Stomach smooth muscle (tissue), 2 donors: ENCODE measurements around the gene SYNPO.

Experiments
- H3K27ac ChIP-seq: one replicate; pipeline ENCODE4 v1.7.0; 2013; ENCODE audit warnings: mild to moderate bottlenecking, low read length, inconsistent platforms
- H3K27me3 ChIP-seq, 2 donors: one replicate each; pipeline ENCODE4 v1.7.0; 2013; ENCODE audit warnings: low read length in 2 of 2; ENCODE audit not compliant: insufficient read depth in 2 of 2, control insufficient read depth in 1 of 2
- H3K36me3 ChIP-seq, 2 donors: one replicate each; pipeline ENCODE4 v1.7.0; 2013; ENCODE audit warnings: low read length in 2 of 2; ENCODE audit not compliant: control insufficient read depth in 2 of 2, insufficient read depth in 2 of 2
- H3K4me1 ChIP-seq: one replicate; pipeline ENCODE4 v1.7.0; 2013; ENCODE audit warnings: low read length; ENCODE audit not compliant: control insufficient read depth, insufficient read depth
- H3K4me3 ChIP-seq, 2 donors: one replicate each; pipeline ENCODE4 v1.7.0; 2013; ENCODE audit warnings: low read length in 2 of 2
- H3K9ac ChIP-seq, 2 donors: one replicate each; pipeline ENCODE4 v1.7.0; 2013; ENCODE audit warnings: low read length in 2 of 2, mild to moderate bottlenecking in 1 of 2
- H3K9me3 ChIP-seq, 2 donors: one replicate each; pipeline ENCODE4 v1.7.0; 2013; ENCODE audit warnings: low read length in 2 of 2; ENCODE audit not compliant: control insufficient read depth in 2 of 2
- donor health status: healthy.
- donor health status: Pancreatic carcinoma.

The SYNPO gene

DNA sequence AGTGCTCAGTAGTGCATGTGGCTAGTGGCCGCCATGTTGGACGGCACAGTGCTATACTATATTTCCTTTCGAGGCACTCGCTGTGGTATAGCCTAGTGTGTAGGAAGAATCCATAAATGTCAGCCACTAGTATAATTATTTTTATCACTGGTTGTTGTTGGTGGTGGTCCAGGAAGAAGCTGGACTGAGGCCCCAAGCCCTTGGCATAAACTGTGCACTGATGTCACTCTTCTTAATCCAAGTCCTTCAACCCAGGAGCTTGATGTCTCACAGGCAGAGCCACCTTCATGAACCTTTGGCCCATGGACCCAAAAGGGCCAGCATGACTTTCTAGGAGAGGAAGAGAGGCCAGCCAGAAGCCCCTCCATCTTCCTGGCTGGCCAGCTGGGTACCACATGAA, 32.5 kb upstream of the SYNPO start:
- H3K4me3 ChIP-seq = no peak overlapping the region
- no peak overlapping the region for H3K27ac ChIP-seq
- no peaks in the 10 kb centered on the region for H3K9me3 ChIP-seq
- H3K9ac ChIP-seq = no peak overlapping the region
- H3K36me3 ChIP-seq = no peaks in the 10 kb centered on the region
- H3K4me1 ChIP-seq = peaks cover 38% of the 10 kb centered on the region
- H3K27me3 ChIP-seq = no peaks in the 10 kb centered on the region

DNA sequence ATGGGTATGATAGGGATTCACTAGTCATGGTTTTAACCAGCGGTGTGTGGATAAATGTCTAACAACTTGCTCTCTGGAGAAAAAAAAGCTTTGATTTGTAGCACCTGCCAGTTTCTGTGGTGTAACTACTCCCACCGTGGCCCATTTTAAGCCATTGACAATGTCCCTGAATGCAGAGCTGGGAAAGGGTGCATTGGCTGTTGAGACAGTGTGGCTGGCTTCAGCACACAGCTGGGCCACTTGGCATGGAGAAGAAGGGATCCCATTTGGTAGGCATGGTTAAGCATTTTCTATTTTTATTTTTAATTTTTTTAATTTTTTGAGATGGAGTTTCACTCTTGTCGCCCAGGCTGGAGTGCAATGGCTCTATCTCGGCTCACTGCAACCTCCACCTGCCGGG, 31.5 kb upstream of the SYNPO start:
- Histone ChIP-seq H3K4me3 (no peak overlapping the region), H3K27me3 (no peaks in the 10 kb centered on the region), H3K4me1 (peaks cover 45% of the 10 kb centered on the region), H3K9ac (no peak overlapping the region), H3K36me3 (no peaks in the 10 kb centered on the region), H3K27ac (no peak overlapping the region), H3K9me3 (no peaks in the 10 kb centered on the region)

DNA sequence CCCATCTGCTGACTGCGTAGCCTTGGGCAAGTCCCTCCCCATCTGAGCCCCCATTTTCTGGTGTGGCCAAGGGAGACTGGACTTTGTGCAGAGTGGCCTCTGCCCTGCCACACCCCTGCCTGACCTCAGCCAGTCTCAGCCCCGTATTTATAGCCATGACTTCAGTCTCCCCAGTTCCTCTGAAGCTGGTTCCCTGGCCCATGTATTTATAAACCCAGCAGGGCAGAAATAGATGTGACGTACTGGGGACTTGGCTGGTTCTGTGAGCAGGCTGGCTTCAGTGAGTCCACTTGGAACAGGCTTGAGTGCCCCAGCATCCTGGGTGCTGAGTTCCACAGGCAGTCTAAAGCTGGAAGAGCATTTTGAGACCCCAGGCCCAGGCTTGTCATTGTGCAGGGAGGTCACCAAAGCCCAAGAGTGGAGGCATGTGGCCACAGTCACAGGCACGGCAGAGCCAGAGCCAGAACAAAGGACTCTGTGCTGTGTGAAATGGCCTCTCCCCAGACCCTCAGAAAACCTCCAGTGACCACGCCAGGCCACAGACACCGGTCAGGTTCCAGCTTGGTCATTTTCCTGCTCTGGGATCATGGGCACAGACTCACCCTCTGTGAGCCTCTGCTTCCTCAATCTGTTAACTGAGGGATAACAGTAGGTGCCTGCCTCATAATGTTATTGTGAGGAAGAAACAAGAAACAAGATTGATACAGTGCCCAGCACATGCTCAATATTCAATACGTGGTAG, 30.4 kb upstream of the SYNPO start:
- peak overlapping the region; percentile 31 to 47 for H3K9ac ChIP-seq
- H3K9me3 ChIP-seq = no peaks in the 10 kb centered on the region
- peak overlapping the region; percentile 82 for H3K27ac ChIP-seq
- no peaks in the 10 kb centered on the region for H3K36me3 ChIP-seq
- no peaks in the 10 kb centered on the region for H3K27me3 ChIP-seq
- peak overlapping the region in 1 of 2 donors; percentile 47 for H3K4me3 ChIP-seq
- peaks cover 56% of the 10 kb centered on the region for H3K4me1 ChIP-seq

DNA sequence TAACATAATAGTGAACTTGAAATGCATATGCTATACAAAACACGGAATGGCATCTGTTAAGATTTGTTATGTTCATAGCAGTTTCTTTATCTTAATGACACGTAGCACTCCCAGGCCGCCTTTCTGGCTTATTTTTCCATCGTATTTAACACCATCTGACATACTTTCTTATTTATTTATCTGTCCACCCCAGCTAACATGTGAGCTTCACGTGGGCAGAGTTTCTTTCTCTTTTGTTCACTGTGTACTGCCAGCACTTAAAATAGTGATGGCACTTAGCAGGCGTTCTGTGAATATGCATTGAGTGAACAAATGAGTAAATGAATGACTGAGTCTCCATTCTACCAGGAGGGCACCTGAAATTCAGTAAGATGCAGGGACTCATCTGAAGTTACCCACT, 29.4 kb upstream of the SYNPO start:
- H3K4me1 ChIP-seq = peaks cover 66% of the 10 kb centered on the region
- peak overlapping the region; percentile 82 for H3K27ac ChIP-seq
- no peaks in the 10 kb centered on the region for H3K36me3 ChIP-seq
- H3K27me3 ChIP-seq = no peaks in the 10 kb centered on the region
- H3K9me3 ChIP-seq = no peaks in the 10 kb centered on the region
- H3K9ac ChIP-seq = no peak overlapping the region
- no peak overlapping the region for H3K4me3 ChIP-seq

DNA sequence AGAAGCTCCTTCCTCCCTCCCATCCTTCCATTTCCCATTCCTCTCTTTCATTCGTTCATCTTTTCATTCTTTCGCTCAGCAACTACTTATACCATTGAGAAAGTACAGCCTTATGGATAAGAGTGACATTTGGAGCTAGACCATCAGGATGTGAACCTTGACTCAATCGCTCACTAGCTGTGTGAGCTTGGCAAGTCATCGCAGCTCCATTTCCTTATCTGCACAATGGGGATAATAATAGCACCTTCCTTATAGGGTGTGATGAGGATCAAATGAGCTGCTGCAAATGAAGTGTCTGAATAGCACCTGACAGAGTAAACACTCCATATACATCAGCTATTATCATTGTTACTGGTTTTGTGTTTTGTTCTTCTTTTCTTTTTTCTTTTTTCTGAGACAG, 28.1 kb upstream of the SYNPO start:
- no peak overlapping the region for H3K9ac ChIP-seq
- no peaks in the 10 kb centered on the region for H3K9me3 ChIP-seq
- H3K27ac ChIP-seq = no peak overlapping the region
- H3K36me3 ChIP-seq = no peaks in the 10 kb centered on the region
- no peaks in the 10 kb centered on the region for H3K27me3 ChIP-seq
- H3K4me3 ChIP-seq = no peak overlapping the region
- H3K4me1 ChIP-seq = peaks cover 74% of the 10 kb centered on the region

DNA sequence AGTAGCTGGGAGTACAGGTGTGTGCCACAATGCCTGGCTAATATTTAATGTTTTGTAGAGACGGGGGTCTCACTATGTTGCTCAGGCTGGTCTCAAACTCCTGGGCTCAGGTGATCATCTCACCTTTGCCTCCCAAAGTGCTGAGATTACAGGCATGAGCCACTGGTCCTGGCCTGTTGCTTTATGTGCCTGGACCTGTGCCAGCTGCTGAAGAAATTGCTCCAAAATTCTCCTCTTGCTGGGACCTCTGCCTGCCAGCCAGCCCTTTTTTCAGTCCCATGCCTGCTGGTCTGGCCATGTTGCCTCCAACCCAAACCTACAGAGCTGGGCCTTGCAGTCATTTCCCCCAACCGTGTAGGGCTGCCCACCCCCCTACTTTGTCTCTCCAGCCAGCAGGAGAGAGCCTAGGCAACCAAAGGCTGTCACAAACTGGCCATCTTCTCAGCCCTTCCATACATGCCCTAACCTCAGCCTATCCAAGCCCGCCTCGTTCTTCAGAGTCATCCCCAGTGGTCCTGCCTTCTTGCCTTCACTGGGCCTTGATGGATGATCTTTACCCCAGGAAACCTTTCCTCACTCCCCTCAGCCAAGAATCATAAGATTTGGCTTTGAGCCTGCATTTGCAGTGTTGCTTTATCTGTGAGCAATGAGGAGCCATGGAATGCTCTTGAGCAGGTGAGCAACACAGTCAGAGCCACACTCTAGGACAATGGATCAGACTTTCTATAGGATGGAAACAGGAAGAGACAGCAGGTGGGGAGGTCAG, 27.4 kb upstream of the SYNPO start:
- H3K4me3 ChIP-seq = no peak overlapping the region
- no peaks in the 10 kb centered on the region for H3K27me3 ChIP-seq
- peaks cover 77% of the 10 kb centered on the region for H3K4me1 ChIP-seq
- no peaks in the 10 kb centered on the region for H3K9me3 ChIP-seq
- no peak overlapping the region for H3K27ac ChIP-seq
- no peak overlapping the region for H3K9ac ChIP-seq
- no peaks in the 10 kb centered on the region for H3K36me3 ChIP-seq

DNA sequence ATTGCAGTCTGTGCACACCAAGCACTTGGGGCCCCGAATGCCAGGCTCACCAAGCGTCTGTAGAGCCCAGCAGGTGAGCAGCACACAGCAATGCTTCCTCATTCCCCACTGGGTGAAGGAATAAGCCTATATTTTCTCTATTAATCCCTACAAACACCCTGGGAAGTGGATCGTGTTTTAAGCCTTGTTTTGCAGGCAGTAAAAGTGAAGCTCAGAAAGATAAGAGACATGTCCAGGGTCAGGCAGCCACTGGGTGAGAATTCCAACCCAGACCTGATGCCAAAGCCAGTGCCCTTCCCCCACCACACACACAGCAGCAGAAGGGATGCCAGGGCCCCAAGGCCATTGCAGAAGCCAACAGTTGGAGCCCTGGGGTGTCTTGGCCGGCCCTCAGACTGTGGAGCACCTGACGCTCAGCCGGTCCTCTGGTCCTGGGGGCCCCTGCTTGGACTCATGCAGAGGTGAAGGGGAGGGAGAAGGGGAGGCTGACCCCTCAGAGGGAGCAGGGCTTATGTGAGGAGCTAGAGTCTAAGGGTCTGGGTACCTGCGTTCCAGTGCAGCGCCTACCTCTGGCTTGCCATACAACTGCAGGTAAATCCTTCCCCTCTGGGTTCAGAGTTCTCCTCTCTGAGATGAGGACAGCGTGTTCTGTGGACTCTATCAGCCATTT, 26.3 kb upstream of the SYNPO start:
- Histone ChIP-seq H3K4me1 (peaks cover 87% of the 10 kb centered on the region), H3K4me3 (peak overlapping the region in 1 of 2 donors; percentile 15), H3K9me3 (no peaks in the 10 kb centered on the region), H3K27me3 (no peaks in the 10 kb centered on the region), H3K36me3 (no peaks in the 10 kb centered on the region), H3K9ac (peak overlapping the region; percentile 23 to 36), H3K27ac (peak overlapping the region; percentile 55)

DNA sequence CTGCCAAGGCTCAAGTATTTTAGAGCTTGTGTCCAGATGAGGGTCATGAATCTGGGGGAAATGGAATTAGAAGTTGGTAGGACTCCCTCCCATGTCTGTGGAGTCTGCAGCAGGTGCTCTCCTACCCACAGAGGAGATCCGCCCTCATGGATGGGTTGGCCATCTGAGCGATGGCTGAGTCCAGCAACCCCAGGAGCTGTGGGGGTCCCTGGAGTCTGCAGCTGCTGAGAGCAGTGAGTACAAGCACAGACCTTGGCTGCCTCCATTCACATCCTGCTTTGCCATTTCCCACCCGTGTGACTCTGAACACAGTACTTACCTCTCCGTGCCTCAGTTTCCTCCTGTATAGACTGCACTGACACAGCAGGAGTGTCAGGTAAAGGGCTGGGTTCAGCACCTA, 25.8 kb upstream of the SYNPO start:
- peak overlapping the region; percentile 55 for H3K27ac ChIP-seq
- H3K4me3 ChIP-seq = peak overlapping the region in 1 of 2 donors; percentile 15
- H3K9me3 ChIP-seq = no peaks in the 10 kb centered on the region
- H3K27me3 ChIP-seq = no peaks in the 10 kb centered on the region
- H3K9ac ChIP-seq = peak overlapping the region; percentile 23 to 36
- H3K4me1 ChIP-seq = peaks cover 89% of the 10 kb centered on the region
- no peaks in the 10 kb centered on the region for H3K36me3 ChIP-seq

DNA sequence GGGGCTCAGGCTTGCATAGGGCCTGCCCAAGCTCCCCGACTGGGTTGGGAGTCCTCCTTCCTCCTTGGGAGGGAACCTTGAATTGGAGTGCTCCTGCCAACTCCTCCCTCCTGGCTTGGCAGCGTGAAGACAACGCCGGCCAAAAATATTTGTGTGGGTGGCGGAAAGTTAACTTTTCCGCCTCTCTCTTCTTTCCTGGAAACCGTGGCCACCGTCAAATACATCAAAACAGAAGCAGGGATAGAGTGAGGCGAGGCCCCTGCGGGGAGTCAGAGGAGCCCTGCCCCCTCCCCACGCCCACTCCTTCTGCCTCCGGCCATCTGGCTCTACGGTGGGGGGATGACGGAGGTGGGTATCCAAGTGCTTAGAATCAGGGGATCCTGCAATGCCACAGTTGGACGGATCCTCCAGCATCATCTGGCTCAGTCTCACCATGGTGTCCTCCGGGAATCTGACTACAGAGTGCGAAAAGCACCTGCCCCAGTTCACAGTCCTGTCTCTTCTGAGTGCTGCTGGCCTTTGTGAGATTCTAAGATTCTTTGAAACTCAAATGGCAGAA, 25.2 kb upstream of the SYNPO start:
- Histone ChIP-seq H3K9me3 (no peaks in the 10 kb centered on the region), H3K4me1 (peaks cover 87% of the 10 kb centered on the region), H3K4me3 (peak overlapping the region in 1 of 2 donors; percentile 49), H3K36me3 (no peaks in the 10 kb centered on the region), H3K27ac (peak overlapping the region; percentile 55), H3K9ac (peak overlapping the region in 1 of 2 donors; percentile 42), H3K27me3 (no peaks in the 10 kb centered on the region)

DNA sequence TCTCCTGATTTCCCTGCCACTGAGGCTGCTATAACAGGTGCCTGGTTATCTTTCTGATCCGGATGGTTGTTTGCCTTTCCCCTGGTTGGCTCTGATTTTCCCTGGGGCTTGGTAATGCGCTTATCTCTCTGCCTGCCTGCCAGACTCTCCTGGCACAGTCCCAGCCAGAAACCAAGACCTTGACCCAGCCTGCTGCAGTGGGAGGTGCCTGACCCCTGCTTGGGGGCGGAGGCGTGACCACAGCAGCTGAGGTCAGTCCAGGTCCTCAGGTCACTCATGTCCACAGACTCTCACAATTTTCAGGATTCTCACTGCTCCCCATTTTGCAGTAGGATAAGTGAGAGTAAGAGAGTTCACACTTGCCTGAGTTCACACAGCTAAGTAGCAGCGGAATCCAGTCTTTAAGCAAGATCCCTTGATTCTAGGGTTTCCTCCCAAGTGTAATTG, 24.4 kb upstream of the SYNPO start:
- H3K36me3 ChIP-seq = no peaks in the 10 kb centered on the region
- no peak overlapping the region for H3K9ac ChIP-seq
- H3K4me1 ChIP-seq = peaks cover 78% of the 10 kb centered on the region
- H3K4me3 ChIP-seq = no peak overlapping the region
- peak overlapping the region; percentile 55 for H3K27ac ChIP-seq
- no peaks in the 10 kb centered on the region for H3K9me3 ChIP-seq
- H3K27me3 ChIP-seq = no peaks in the 10 kb centered on the region
